ENCODE data around the gene BAG1.

Gene BAG1

GRCh38 chr9:33264473-33265177 lies at the start of gene BAG1, which contains the start of gene CHMP5:
TSS of gene BAG1 (minus strand) at chr9:33264708.
TSS of gene CHMP5 (plus strand) at chr9:33265049. CDS start at chr9:33265079, 30 bp downstream.
- DNase-seq: peak; percentile 96 to 97

GRCh38 chr9:33311953-33312352 lies 47.4 kb upstream of the BAG1 start:
- no peak for DNase-seq

- no peak for DNase-seq
Measured at GRCh38 chr9:33310748-33311147, 46.2 kb upstream of the BAG1 start.

GRCh38 chr9:33309903-33310302 lies 45.4 kb upstream of the BAG1 start:
- no peak for DNase-seq

GRCh38 chr9:33307067-33307466 lies 42.6 kb upstream of the BAG1 start:
- DNase-seq: no peak

- no peak for DNase-seq
Measured at GRCh38 chr9:33306037-33306436, 41.5 kb upstream of the BAG1 start.

GRCh38 chr9:33304362-33304761 lies 39.9 kb upstream of the BAG1 start:
- DNase-seq: no peak

GRCh38 chr9:33300546-33300945 lies 36.0 kb upstream of the BAG1 start:
- DNase-seq: no peak

GRCh38 chr9:33297432-33297831 lies 32.9 kb upstream of the BAG1 start:
- no peak for DNase-seq

GRCh38 chr9:33295571-33295970 lies 31.1 kb upstream of the BAG1 start:
- DNase-seq: no peak

GRCh38 chr9:33294670-33295432 lies 30.3 kb upstream of the BAG1 start:
- no peak for DNase-seq

GRCh38 chr9:33293782-33294181 lies 29.3 kb upstream of the BAG1 start:
- DNase-seq: no peak

GRCh38 chr9:33291901-33292300 lies 27.4 kb upstream of the BAG1 start:
- no peak for DNase-seq

- DNase-seq: no peak
Measured at GRCh38 chr9:33291031-33291397, 26.5 kb upstream of the BAG1 start.

GRCh38 chr9:33290247-33291030 lies 25.9 kb upstream of the BAG1 start, which contains the start of gene NFX1:
TSS of gene NFX1 (plus strand) at chr9:33290516. CDS start at chr9:33290573, 57 bp downstream.
- peak; percentile 75 to 77 for DNase-seq

- peak in 1 of 2 experiments; percentile 75 for DNase-seq
Measured at GRCh38 chr9:33289936-33290246, 25.4 kb upstream of the BAG1 start.

GRCh38 chr9:33289496-33289895 lies 25.0 kb upstream of the BAG1 start:
- DNase-seq: no peak

GRCh38 chr9:33288828-33289483 lies 24.4 kb upstream of the BAG1 start:
- DNase-seq: no peak

GRCh38 chr9:33288235-33288634 lies 23.7 kb upstream of the BAG1 start:
- DNase-seq: no peak

GRCh38 chr9:33287087-33287490 lies 22.6 kb upstream of the BAG1 start:
- DNase-seq: peak in 1 of 2 experiments; percentile 20

GRCh38 chr9:33285502-33285901 lies 21.0 kb upstream of the BAG1 start:
- no peak for DNase-seq

GRCh38 chr9:33277484-33277883 lies 13.0 kb upstream of the BAG1 start:
- DNase-seq: no peak

- no peak for DNase-seq
Measured at GRCh38 chr9:33273972-33274328, 9.4 kb upstream of the BAG1 start.
